ENCODE results near the gene SYNE4.

Gene SYNE4

GRCh38 chr19:36031308-36031707 lies 22.7 kb upstream of the SYNE4 start:
- TF ChIP-seq CTCF (IDR thresholded peaks at IDR 0.05; ENCODE audit: low read depth, low read length, missing control alignments): no peak
- no peak overlapping the region for H3K4me3 ChIP-seq (replicated peaks; ENCODE audit: low read depth, low read length)
- no peak for DNase-seq (ENCODE audit: extremely low read depth, low read depth)

- H3K4me3 ChIP-seq (replicated peaks; ENCODE audit: low read depth, low read length): no peak overlapping the region
- DNase-seq (ENCODE audit: extremely low read depth, low read depth): no peak
- TF ChIP-seq CTCF (IDR thresholded peaks at IDR 0.05; ENCODE audit: low read depth, low read length, missing control alignments): no peak
Measured at GRCh38 chr19:36030264-36031148, 21.9 kb upstream of the SYNE4 start.

GRCh38 chr19:36028313-36029041 lies 19.9 kb upstream of the SYNE4 start:
- no peak for DNase-seq (ENCODE audit: extremely low read depth, low read depth)
- no peak overlapping the region for H3K4me3 ChIP-seq (replicated peaks; ENCODE audit: low read depth, low read length)
- TF ChIP-seq CTCF (IDR thresholded peaks at IDR 0.05; ENCODE audit: low read depth, low read length, missing control alignments): no peak

DNA sequence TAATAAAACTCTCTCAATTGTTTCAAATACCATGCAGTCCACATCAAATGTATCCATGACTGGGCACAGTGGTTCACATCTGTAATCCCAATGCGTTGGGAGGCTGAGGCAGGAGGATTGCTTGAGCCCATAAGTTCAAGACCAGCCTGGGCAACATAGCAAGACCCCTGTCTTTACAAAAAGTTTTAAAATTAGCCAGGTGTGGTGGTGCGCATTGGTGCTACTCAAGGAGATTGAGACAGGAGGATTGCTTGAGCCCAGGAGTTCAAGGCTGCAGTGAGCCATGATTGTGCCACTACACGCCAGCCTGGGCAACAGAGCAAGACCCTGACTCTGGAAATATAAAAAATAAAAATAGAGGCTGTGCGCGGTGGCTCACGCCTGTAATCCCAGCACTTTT lies 19.1 kb upstream of the SYNE4 start:
- no peak for TF ChIP-seq CTCF (IDR thresholded peaks at IDR 0.05; ENCODE audit: low read depth, low read length, missing control alignments)
- H3K4me3 ChIP-seq (replicated peaks; ENCODE audit: low read depth, low read length): no peak overlapping the region
- no peak for DNase-seq (ENCODE audit: extremely low read depth, low read depth)

- H3K4me3 ChIP-seq (replicated peaks; ENCODE audit: low read depth, low read length): no peak overlapping the region
- DNase-seq (ENCODE audit: extremely low read depth, low read depth): no peak
- TF ChIP-seq CTCF (IDR thresholded peaks at IDR 0.05; ENCODE audit: low read depth, low read length, missing control alignments): no peak
Measured at GRCh38 chr19:36026091-36026876, 17.7 kb upstream of the SYNE4 start.

DNA sequence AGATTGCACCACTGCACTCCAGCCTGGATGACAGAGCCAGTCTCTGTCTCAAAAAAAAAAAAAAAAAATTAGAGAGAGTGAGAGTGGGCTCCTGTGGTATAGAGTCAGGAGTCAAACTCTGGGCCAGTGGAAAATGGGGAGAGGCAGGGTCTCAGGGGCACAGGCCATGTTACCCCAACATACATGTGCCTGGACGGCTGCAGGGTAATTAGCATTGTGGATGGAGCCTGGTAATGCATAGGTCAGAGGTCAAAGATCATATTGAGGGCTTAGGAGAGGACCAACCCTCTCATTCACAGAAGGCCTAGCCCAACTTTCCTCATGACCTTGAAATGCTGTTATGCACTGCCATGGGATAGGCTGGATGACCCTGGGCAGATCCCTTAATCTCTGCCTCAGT lies 16.9 kb upstream of the SYNE4 start:
- no peak overlapping the region for H3K4me3 ChIP-seq (replicated peaks; ENCODE audit: low read depth, low read length)
- no peak for DNase-seq (ENCODE audit: extremely low read depth, low read depth)
- TF ChIP-seq CTCF (IDR thresholded peaks at IDR 0.05; ENCODE audit: low read depth, low read length, missing control alignments): no peak
